SK-N-MC (cell line): ENCODE measurements around the gene RTN4RL1.

Experiments
- DNase-seq: peaks from one replicate; pipeline ENCODE4 v3.0.0-alpha.2; 2011; ENCODE audit warnings: low read depth, low spot score
- H3K27ac ChIP-seq: fragments of 200-600 bp; sonication (generic); 2 replicates; pipeline ENCODE4 v1.5.1; 2016; ENCODE audit warnings: mixed run types
- H3K36me3 ChIP-seq: fragments of 200-600 bp; sonication (generic); 2 replicates; pipeline ENCODE4 v1.6.1; 2017; ENCODE audit warnings: antibody characterized with exemption, low read length, mixed read lengths; ENCODE audit not compliant: insufficient read depth
- H3K4me3 ChIP-seq: fragments of 200-600 bp; sonication (generic); 2 replicates; pipeline ENCODE4 v1.5.1; 2016
- H3K9ac ChIP-seq: fragments of 200-600 bp; sonication (generic); 2 replicates; pipeline ENCODE4 v1.8.0; 2017; ENCODE audit warnings: mixed run types, mixed read lengths; ENCODE audit not compliant: insufficient read length
- H3K9me3 ChIP-seq: fragments of 200-600 bp; sonication (generic); 2 replicates; pipeline ENCODE4 v1.6.1; 2017; ENCODE audit warnings: low read depth, mild to moderate bottlenecking, antibody characterized with exemption, low read length, moderate library complexity, mixed read lengths
- EZH2 ChIP-seq: fragments of 200-600 bp; sonication (generic); IDR thresholded peaks from one replicate; pipeline ENCODE4 v1.6.1; 2017; ENCODE audit warnings: antibody characterized with exemption
- FOXP2 ChIP-seq: optimal IDR thresholded peaks from 2 replicates; pipeline ENCODE3; 2011; ENCODE audit warnings: mild to moderate bottlenecking, moderate library complexity; ENCODE audit not compliant: insufficient read depth; ENCODE audit errors: extremely low read length, control extremely low read depth
- POLR2AphosphoS5 ChIP-seq: IDR thresholded peaks from 2 replicates; pipeline ENCODE4 v1.6.1; 2012; ENCODE audit warnings: mild to moderate bottlenecking, low read depth, low read length, borderline replicate concordance

RTN4RL1 gene

GRCh38 chr17:2003525-2003924 is 21.6 kb downstream of the RTN4RL1 start:
- TF ChIP-seq EZH2 (no peak), POLR2AphosphoS5 (no peak), FOXP2 (no peak)
- Histone ChIP-seq H3K9me3 (no peaks in the 10 kb centered on the region), H3K9ac (no peak overlapping the region), H3K4me3 (no peak overlapping the region), H3K36me3 (no peaks in the 10 kb centered on the region), H3K27ac (no peak overlapping the region)
- no peak for DNase-seq

GRCh38 chr17:2002767-2003329 is 22.3 kb downstream of the RTN4RL1 start:
- Histone ChIP-seq H3K4me3 (no peak overlapping the region), H3K9me3 (no peaks in the 10 kb centered on the region), H3K27ac (peak overlapping the region; percentile 42; the same call in 1 of the 2 replicates), H3K36me3 (no peaks in the 10 kb centered on the region), H3K9ac (no peak overlapping the region)
- DNase-seq, result no peak
- no peak for TF ChIP-seq EZH2
- TF ChIP-seq POLR2AphosphoS5, result no peak
- no peak for TF ChIP-seq FOXP2

GRCh38 chr17:1999557-2000251 is 25.4 kb downstream of the RTN4RL1 start:
- TF ChIP-seq EZH2 (no peak), POLR2AphosphoS5 (no peak), FOXP2 (no peak)
- Histone ChIP-seq H3K27ac (no peak overlapping the region; the same call in 1 of the 2 replicates), H3K9ac (no peak overlapping the region), H3K4me3 (no peak overlapping the region), H3K36me3 (no peaks in the 10 kb centered on the region), H3K9me3 (no peaks in the 10 kb centered on the region)
- no peak for DNase-seq

- no peak overlapping the region for H3K9ac ChIP-seq
- DNase-seq, result no peak
- H3K9me3 ChIP-seq, result no peaks in the 10 kb centered on the region
- H3K4me3 ChIP-seq, result no peak overlapping the region
- H3K36me3 ChIP-seq, result no peaks in the 10 kb centered on the region
- no peak overlapping the region for H3K27ac ChIP-seq
- TF ChIP-seq POLR2AphosphoS5, result no peak
- TF ChIP-seq FOXP2, result no peak
- TF ChIP-seq EZH2, result no peak
These were observed 27.0 kb downstream of the RTN4RL1 start for GRCh38 chr17:1997927-1998742.

GRCh38 chr17:1997289-1997926 is 27.7 kb downstream of the RTN4RL1 start:
- H3K36me3 ChIP-seq, result no peaks in the 10 kb centered on the region
- no peak overlapping the region for H3K9ac ChIP-seq
- peak overlapping the region; percentile 21; the same call in 1 of the 2 replicates for H3K27ac ChIP-seq
- H3K4me3 ChIP-seq, result no peak overlapping the region
- no peaks in the 10 kb centered on the region for H3K9me3 ChIP-seq
- DNase-seq, result no peak
- TF ChIP-seq EZH2 (no peak), FOXP2 (no peak), POLR2AphosphoS5 (no peak)

GRCh38 chr17:1996800-1997288 is 28.3 kb downstream of the RTN4RL1 start:
- Histone ChIP-seq H3K9ac (no peak overlapping the region), H3K9me3 (no peaks in the 10 kb centered on the region), H3K36me3 (no peaks in the 10 kb centered on the region), H3K27ac (peak overlapping the region; percentile 21; the same call in 1 of the 2 replicates), H3K4me3 (no peak overlapping the region)
- TF ChIP-seq POLR2AphosphoS5 (no peak), FOXP2 (no peak), EZH2 (no peak)
- no peak for DNase-seq

- peak overlapping the region; percentile 42; the same call in 1 of the 2 replicates for H3K27ac ChIP-seq
These were observed 29.0 kb downstream of the RTN4RL1 start for GRCh38 chr17:1995907-1996799.

More at GRCh38 chr17:1995907-1996799, 29.0 kb downstream of the RTN4RL1 start:
- Histone ChIP-seq H3K9ac (no peak overlapping the region), H3K4me3 (no peak overlapping the region), H3K36me3 (no peaks in the 10 kb centered on the region), H3K9me3 (no peaks in the 10 kb centered on the region)
- no peak for TF ChIP-seq FOXP2
- TF ChIP-seq POLR2AphosphoS5, result no peak
- no peak for TF ChIP-seq EZH2
- no peak for DNase-seq
